C4-2B (cell line): ENCODE measurements around the gene IFFO2.

ENCODE experiments used
- CTCF ChIP-seq: fragments of 450-650 bp; conservative IDR thresholded peaks from 2 replicates; pipeline ENCODE4 v1.5.1; 2017; ENCODE audit warnings: mild to moderate bottlenecking
- ZFX ChIP-seq: fragments of 450-650 bp; IDR thresholded peaks from 2 replicates; pipeline ENCODE4 v1.6.1; 2017

GRCh38 chr1:18936814-18937481 lies 19.5 kb downstream of the IFFO2 start:
- no peak for TF ChIP-seq CTCF
- no peak for TF ChIP-seq ZFX
